CD14-positive monocyte (primary cell): Measurements from ENCODE around the gene PIKFYVE. TPM values are rescaled to one million over a fixed set of nuclear protein-coding genes. Genes with fewer than 3 reads are reported as not detected.

Experiments
- DNase-seq, 3 donors: peaks; one replicate each; pipeline ENCODE4 v3.0.0-alpha.2; 2011 to 2022
- H2AFZ ChIP-seq: 2 replicates; pipeline ENCODE4 v1.6.0; 2012; ENCODE audit warnings: mild to moderate bottlenecking, low read depth, low read length, inconsistent platforms; ENCODE audit not compliant: insufficient read depth, poor library complexity, severe bottlenecking
- H3K27ac ChIP-seq, 2 donors: 1 replicate in 1 of 2; 2 replicates in 1 of 2; pipeline ENCODE4 v1.5.1; 2012 to 2013; ENCODE audit warnings: low read length in 2 of 2, control low read depth in 1 of 2, inconsistent platforms in 1 of 2, low read depth in 1 of 2, mild to moderate bottlenecking in 1 of 2
- H3K27me3 ChIP-seq, 2 donors: one replicate each; pipeline versions ENCODE4 v1.6.0 to v1.6.1; 2011 to 2013; ENCODE audit warnings: low read length in 2 of 2; ENCODE audit not compliant: control insufficient read depth in 2 of 2, insufficient read depth in 2 of 2
- H3K36me3 ChIP-seq, 2 donors: replicated peaks in 1 of 2; 1 replicate in 1 of 2; 2 replicates in 1 of 2; pipeline versions ENCODE4 v1.5.1 to v1.6.1; 2012 to 2013; ENCODE audit warnings: low read length in 2 of 2, control low read depth in 1 of 2, inconsistent platforms in 1 of 2, mild to moderate bottlenecking in 1 of 2; ENCODE audit not compliant: insufficient read depth in 2 of 2, control insufficient read depth in 1 of 2
- H3K4me1 ChIP-seq, 2 donors: 1 replicate in 1 of 2; 2 replicates in 1 of 2; pipeline versions ENCODE4 v1.5.1 to v1.6.1; 2012 to 2013; ENCODE audit warnings: low read length in 2 of 2, control low read depth in 1 of 2, inconsistent platforms in 1 of 2, mild to moderate bottlenecking in 1 of 2, moderate library complexity in 1 of 2; ENCODE audit not compliant: insufficient read depth in 2 of 2, control insufficient read depth in 1 of 2
- H3K4me2 ChIP-seq: replicated peaks from 2 replicates; pipeline ENCODE3; 2012; ENCODE audit warnings: low read length, moderate library complexity, mild to moderate bottlenecking; ENCODE audit not compliant: poor library complexity, severe bottlenecking; ENCODE audit errors: extremely low read depth
- H3K4me3 ChIP-seq, 3 experiments: fragments of 200-600 bp in 1 of 3; sonication (generic) in 1 of 3; replicated peaks in 1 of 3; 1 replicate in 2 of 3; 2 replicates in 1 of 3; pipeline ENCODE4 v1.5.1; 2011 to 2013; ENCODE audit warnings: low read length in 3 of 3, mild to moderate bottlenecking in 3 of 3, control low read depth in 2 of 3, low read depth in 2 of 3, inconsistent platforms in 1 of 3, moderate library complexity in 1 of 3
- H3K79me2 ChIP-seq: 2 replicates; pipeline ENCODE4 v1.6.0; 2012; ENCODE audit warnings: mild to moderate bottlenecking, control low read depth, inconsistent platforms, low read length, moderate library complexity; ENCODE audit not compliant: insufficient read depth
- H3K9ac ChIP-seq: 2 replicates; pipeline ENCODE4 v1.6.0; 2017; ENCODE audit warnings: low read length, mild to moderate bottlenecking; ENCODE audit not compliant: insufficient read depth, poor library complexity, severe bottlenecking
- H3K9me3 ChIP-seq, 2 donors: replicated peaks in 1 of 2; 1 replicate in 1 of 2; 2 replicates in 1 of 2; pipeline versions ENCODE4 v1.5.1 to v1.6.1; 2012 to 2013; ENCODE audit warnings: low read length in 2 of 2, control low read depth in 1 of 2; ENCODE audit not compliant: control insufficient read depth in 1 of 2, insufficient read depth in 1 of 2
- H4K20me1 ChIP-seq: 2 replicates; pipeline ENCODE4 v1.6.0; 2012; ENCODE audit warnings: mild to moderate bottlenecking, low read length, control low read depth, moderate library complexity; ENCODE audit not compliant: insufficient read depth
- H3K27ac Mint-ChIP-seq, 7 donors: one replicate each; pipeline ENCODE4 v1.8.0; 2020; ENCODE audit warnings: mild to moderate bottlenecking in 7 of 7, mixed read lengths in 7 of 7, moderate library complexity in 6 of 7, inconsistent platforms in 2 of 7
- H3K27me3 Mint-ChIP-seq, 3 donors: one replicate each; pipeline ENCODE4 v1.8.0; 2021 to 2022; ENCODE audit warnings: low read depth in 3 of 3, mild to moderate bottlenecking in 3 of 3, mixed read lengths in 3 of 3, moderate library complexity in 3 of 3, inconsistent platforms in 1 of 3
- H3K36me3 Mint-ChIP-seq, 2 donors: one replicate each; pipeline ENCODE4 v1.8.0; 2020; ENCODE audit warnings: mixed read lengths in 2 of 2, inconsistent platforms in 1 of 2, mild to moderate bottlenecking in 1 of 2
- H3K4me1 Mint-ChIP-seq: one replicate; pipeline ENCODE4 v1.8.0; 2020; ENCODE audit warnings: mild to moderate bottlenecking, mixed read lengths
- H3K4me3 Mint-ChIP-seq, 2 donors: one replicate each; pipeline ENCODE4 v1.8.0; 2020; ENCODE audit warnings: mild to moderate bottlenecking in 2 of 2, mixed read lengths in 2 of 2, moderate library complexity in 1 of 2
- H3K9me3 Mint-ChIP-seq, 7 donors: one replicate each; pipeline ENCODE4 v1.8.0; 2020 to 2022; ENCODE audit warnings: mixed read lengths in 7 of 7, mild to moderate bottlenecking in 6 of 7, moderate library complexity in 6 of 7, inconsistent platforms in 2 of 7
- WGBS: methylation state at CpG from one replicate; pipeline ENCODE4 v1.1.5; 2013; ENCODE audit warnings: missing lambda C conversion rate; ENCODE audit not compliant: insufficient coverage; 5-methylcytosine and 5-hydroxymethylcytosine counted together
- intact Hi-C, 2 donors: fragments of 100-400 bp; cut with micrococcal nuclease; formaldehyde crosslinking; loops; one replicate each; pipeline versions ENCODE4 v1.15.0 to v1.15.1; 2023
- polyA plus RNA-seq, 3 donors: library from polyadenylated mRNA; depleted of rRNA in 1 of 3; unstranded in 2 of 3; stranded (reverse) in 1 of 3; fragments of 300-500 nt in 2 of 3; fragments of >200 nt in 1 of 3; fragmentation: Illumina TruSeq in 2 of 3; gene quantifications; 1 replicate in 2 of 3; 2 replicates in 1 of 3; pipeline ENCODE4 v1.2.3, GENCODE V29; 2012 to 2021
- TF ChIP-seq, protein P1 (sequence below): fragments of 200-600 bp; IDR thresholded peaks from one replicate; pipeline ENCODE4 v1.8.0; 2022; ENCODE audit warnings: antibody characterized with exemption, mild to moderate bottlenecking

PIKFYVE gene
- polyA plus RNA-seq, 3 donors, result 3.5 to 17.6 (median 6.2) TPM

GRCh38 chr2:208407667-208408066 is 141.6 kb downstream of the PIKFYVE start:
- no peak overlapping the region for H3K4me2 ChIP-seq
- no peaks in the 10 kb centered on the region for H3K4me1 ChIP-seq
- intact Hi-C loops, result no loop called here
- no peak overlapping the region for H3K27ac Mint-ChIP-seq
- no peak overlapping the region for H3K9ac ChIP-seq
- H4K20me1 ChIP-seq, result no peaks in the 10 kb centered on the region
- DNase-seq, result no peak
- TF ChIP-seq, protein P1, sequence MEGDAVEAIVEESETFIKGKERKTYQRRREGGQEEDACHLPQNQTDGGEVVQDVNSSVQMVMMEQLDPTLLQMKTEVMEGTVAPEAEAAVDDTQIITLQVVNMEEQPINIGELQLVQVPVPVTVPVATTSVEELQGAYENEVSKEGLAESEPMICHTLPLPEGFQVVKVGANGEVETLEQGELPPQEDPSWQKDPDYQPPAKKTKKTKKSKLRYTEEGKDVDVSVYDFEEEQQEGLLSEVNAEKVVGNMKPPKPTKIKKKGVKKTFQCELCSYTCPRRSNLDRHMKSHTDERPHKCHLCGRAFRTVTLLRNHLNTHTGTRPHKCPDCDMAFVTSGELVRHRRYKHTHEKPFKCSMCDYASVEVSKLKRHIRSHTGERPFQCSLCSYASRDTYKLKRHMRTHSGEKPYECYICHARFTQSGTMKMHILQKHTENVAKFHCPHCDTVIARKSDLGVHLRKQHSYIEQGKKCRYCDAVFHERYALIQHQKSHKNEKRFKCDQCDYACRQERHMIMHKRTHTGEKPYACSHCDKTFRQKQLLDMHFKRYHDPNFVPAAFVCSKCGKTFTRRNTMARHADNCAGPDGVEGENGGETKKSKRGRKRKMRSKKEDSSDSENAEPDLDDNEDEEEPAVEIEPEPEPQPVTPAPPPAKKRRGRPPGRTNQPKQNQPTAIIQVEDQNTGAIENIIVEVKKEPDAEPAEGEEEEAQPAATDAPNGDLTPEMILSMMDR, result no peak
- H3K9me3 Mint-ChIP-seq, result peaks cover 0 to 12% (median 2%) of the 10 kb centered on the region in 7 donors
- H3K9me3 ChIP-seq, result peaks cover 0 to 9% of the 10 kb centered on the region in 2 donors
- H3K27me3 Mint-ChIP-seq, result peaks cover 41 to 57% (median 44%) of the 10 kb centered on the region in 3 donors
- H2AFZ ChIP-seq, result no peak overlapping the region
- peaks cover 58 to 70% of the 10 kb centered on the region in 2 donors for H3K27me3 ChIP-seq
- no peak overlapping the region for H3K27ac ChIP-seq
- H3K4me3 Mint-ChIP-seq, result peak overlapping the region in 1 of 2 donors; percentile 78
- 42% methylated on average over 3 of the region's 9 CpGs for WGBS
- no peaks in the 10 kb centered on the region for H3K36me3 ChIP-seq
- H3K4me3 ChIP-seq, result no peak overlapping the region
- H3K36me3 Mint-ChIP-seq, result peaks cover 0 to 4% of the 10 kb centered on the region in 2 donors
- peaks cover 6% of the 10 kb centered on the region for H3K4me1 Mint-ChIP-seq
- no peaks in the 10 kb centered on the region for H3K79me2 ChIP-seq

Other genes starting within 250 kb of the PIKFYVE start
- 1 to 10 TPM; 3.0 to 8.0 (median 3.0) TPM for gene PLEKHM3, start 240.7 kb upstream of the PIKFYVE start, polyA plus RNA-seq
- not detected for gene CRYGD, start 141.7 kb upstream of the PIKFYVE start, polyA plus RNA-seq
- gene CRYGC, start 136.4 kb upstream of the PIKFYVE start, polyA plus RNA-seq, result not detected
- gene CRYGB, start 120.1 kb upstream of the PIKFYVE start, polyA plus RNA-seq, result not detected
- not detected for gene CRYGA, start 102.7 kb upstream of the PIKFYVE start, polyA plus RNA-seq
- not detected for gene C2orf80, start 76.2 kb upstream of the PIKFYVE start, polyA plus RNA-seq
- gene IDH1, start 11.2 kb upstream of the PIKFYVE start, polyA plus RNA-seq, result 100 to 1,000 TPM in 2 of 3 donors, 10 to 100 TPM in 1; 33.6 to 120 (median 115) TPM
- gene PTH2R, start 140.5 kb downstream of the PIKFYVE start, polyA plus RNA-seq, result under 1 TPM; 0.07 to 0.12 (median 0.11) TPM